HL-60 (cell line): ENCODE data around the gene IRGQ.

Source experiments
- DNase-seq, 2 experiments: peaks; one replicate each; pipeline ENCODE4 v3.0.0-alpha.2; 2010 to 2020; ENCODE audit warnings: low read depth in 1 of 2, low spot score in 1 of 2
- H3K27ac ChIP-seq: fragments of 250-450 bp; sonication (Bioruptor Pico); replicated peaks from 2 replicates; pipeline ENCODE4 v1.5.1; 2020; ENCODE audit warnings: mild to moderate bottlenecking, moderate library complexity
- H3K27me3 ChIP-seq: fragments of 250-450 bp; sonication (Bioruptor Pico); 2 replicates; pipeline ENCODE4 v1.5.1; 2021; ENCODE audit warnings: mild to moderate bottlenecking, moderate library complexity; ENCODE audit not compliant: insufficient read depth, poor library complexity, severe bottlenecking
- H3K4me3 ChIP-seq: replicated peaks from 2 replicates; pipeline ENCODE4 v1.5.1; 2011; ENCODE audit warnings: mild to moderate bottlenecking, control low read depth, low read length; ENCODE audit not compliant: insufficient read depth
- CTCF ChIP-seq: IDR thresholded peaks from one replicate; pipeline ENCODE4 v1.5.1; 2011; ENCODE audit warnings: low read length, control low read depth, inconsistent platforms; ENCODE audit not compliant: insufficient read depth
- GABPA ChIP-seq: IDR thresholded peaks from 2 replicates; pipeline ENCODE4 v1.6.1; 2012; ENCODE audit warnings: low read depth
- POLR2AphosphoS5 ChIP-seq: IDR thresholded peaks from 2 replicates; pipeline ENCODE4 v1.6.1; 2012; ENCODE audit warnings: low read depth
- REST ChIP-seq: IDR thresholded peaks from 2 replicates; pipeline ENCODE4 v1.6.1; 2012; ENCODE audit warnings: low read depth; ENCODE audit not compliant: insufficient replicate concordance
- SPI1 ChIP-seq: IDR thresholded peaks from 2 replicates; pipeline ENCODE4 v1.6.1; 2012; ENCODE audit warnings: low read depth, mild to moderate bottlenecking, borderline replicate concordance

The IRGQ gene

GRCh38 chr19:43562226-43562697 is 33.7 kb downstream of the IRGQ start:
- H3K4me3 ChIP-seq = no peak overlapping the region
- peak overlapping the region; percentile 81 for H3K27ac ChIP-seq
- DNase-seq = peak in 1 of 2 experiments; percentile 55
- TF ChIP-seq CTCF = no peak
- no peak for TF ChIP-seq REST
- TF ChIP-seq GABPA = no peak
- TF ChIP-seq SPI1 = no peak
- TF ChIP-seq POLR2AphosphoS5 = no peak
- no peaks in the 10 kb centered on the region for H3K27me3 ChIP-seq

GRCh38 chr19:43561139-43561970 is 34.6 kb downstream of the IRGQ start:
- Histone ChIP-seq H3K4me3 (no peak overlapping the region), H3K27ac (peak overlapping the region; percentile 81)
- no peak for TF ChIP-seq CTCF
- TF ChIP-seq SPI1 = no peak
- TF ChIP-seq GABPA = no peak
- no peak for TF ChIP-seq POLR2AphosphoS5
- TF ChIP-seq REST = no peak

GRCh38 chr19:43560687-43561086 is 35.2 kb downstream of the IRGQ start:
- H3K27ac ChIP-seq = 0 out of 2 replicates have a peak overlapping the region, but pooled peaks have one; percentile 8
- H3K4me3 ChIP-seq = no peak overlapping the region
- TF ChIP-seq CTCF = peak; percentile 11
- TF ChIP-seq GABPA = no peak
- no peak for TF ChIP-seq REST
- DNase-seq = no peak
- H3K27me3 ChIP-seq = no peaks in the 10 kb centered on the region

More at GRCh38 chr19:43561139-43561970, 34.6 kb downstream of the IRGQ start:
- no peak for DNase-seq
- no peaks in the 10 kb centered on the region for H3K27me3 ChIP-seq
